ENCODE data around the gene DNAI2.
"Not testable (repeated sequence)": the region's sequence is repeated elsewhere in the genome, so short reads cannot be mapped to it uniquely, and the experiment has no call there.

DNAI2 gene

GRCh38 chr17:74281799-74282198 lies 7.8 kb downstream of the DNAI2 start:
- no peak overlapping the region for H3K4me2 ChIP-seq
- no peaks in the 10 kb centered on the region for H3K36me3 ChIP-seq
- H3K9ac ChIP-seq, result no peak overlapping the region
- H3K4me1 ChIP-seq, result peaks cover 65% of the 10 kb centered on the region
- H4K20me1 ChIP-seq, result no peaks in the 10 kb centered on the region
- no peaks in the 10 kb centered on the region for H3K9me3 ChIP-seq
- H3K27ac ChIP-seq, result no peak overlapping the region
- no peak overlapping the region for H3K4me3 ChIP-seq
- TF ChIP-seq Cebpa-rat (IDR thresholded peaks at IDR 0.05), result no peak
- H3K27me3 ChIP-seq, result no peaks in the 10 kb centered on the region

- Histone ChIP-seq H3K4me2 (peak overlapping the region; percentile 88), H3K4me1 (peaks cover 65% of the 10 kb centered on the region)
- H3K27ac ChIP-seq, H3K9ac ChIP-seq, H4K20me1 ChIP-seq, H3K27me3 ChIP-seq, H3K36me3 ChIP-seq, H3K4me3 ChIP-seq, H3K9me3 ChIP-seq: not testable (repeated sequence)
These were observed 8.2 kb downstream of the DNAI2 start for GRCh38 chr17:74282274-74282586.

GRCh38 chr17:74282587-74283370 lies 8.7 kb downstream of the DNAI2 start:
- Histone ChIP-seq H3K4me1 (peaks cover 62% of the 10 kb centered on the region), H3K36me3 (no peaks in the 10 kb centered on the region), H3K9me3 (no peaks in the 10 kb centered on the region), H3K27me3 (no peaks in the 10 kb centered on the region), H3K9ac (no peak overlapping the region), H3K4me2 (peak overlapping the region; percentile 88), H3K4me3 (no peak overlapping the region), H3K27ac (no peak overlapping the region), H4K20me1 (no peaks in the 10 kb centered on the region)
- no peak for TF ChIP-seq Cebpa-rat (IDR thresholded peaks at IDR 0.05)

GRCh38 chr17:74283371-74283673 lies 9.3 kb downstream of the DNAI2 start:
- Histone ChIP-seq H4K20me1 (no peaks in the 10 kb centered on the region), H3K4me1 (peaks cover 62% of the 10 kb centered on the region), H3K9ac (no peak overlapping the region), H3K4me3 (no peak overlapping the region), H3K27me3 (no peaks in the 10 kb centered on the region), H3K36me3 (no peaks in the 10 kb centered on the region), H3K9me3 (no peaks in the 10 kb centered on the region), H3K27ac (no peak overlapping the region), H3K4me2 (peak overlapping the region; percentile 88)
- TF ChIP-seq Cebpa-rat (IDR thresholded peaks at IDR 0.05), result no peak

- no peak overlapping the region for H3K27ac ChIP-seq
- TF ChIP-seq Cebpa-rat (IDR thresholded peaks at IDR 0.05), result no peak
- H3K9ac ChIP-seq, result no peak overlapping the region
- H3K4me2 ChIP-seq, result no peak overlapping the region
- H4K20me1 ChIP-seq, result no peaks in the 10 kb centered on the region
- no peaks in the 10 kb centered on the region for H3K36me3 ChIP-seq
- H3K9me3 ChIP-seq, result no peaks in the 10 kb centered on the region
- H3K27me3 ChIP-seq, result no peaks in the 10 kb centered on the region
- no peak overlapping the region for H3K4me3 ChIP-seq
- peaks cover 73% of the 10 kb centered on the region for H3K4me1 ChIP-seq
These were observed 13.1 kb downstream of the DNAI2 start for GRCh38 chr17:74287031-74287602.

GRCh38 chr17:74288785-74289184 lies 14.8 kb downstream of the DNAI2 start:
- Histone ChIP-seq H4K20me1 (no peaks in the 10 kb centered on the region), H3K36me3 (no peaks in the 10 kb centered on the region), H3K4me3 (no peak overlapping the region), H3K9me3 (no peaks in the 10 kb centered on the region), H3K9ac (no peak overlapping the region), H3K27ac (no peak overlapping the region), H3K4me2 (0 out of 2 replicates have a peak overlapping the region, but pooled peaks have one; percentile 61), H3K27me3 (no peaks in the 10 kb centered on the region), H3K4me1 (peaks cover 57% of the 10 kb centered on the region)
- TF ChIP-seq Cebpa-rat (IDR thresholded peaks at IDR 0.05), result no peak

GRCh38 chr17:74289688-74290087 lies 15.7 kb downstream of the DNAI2 start:
- Histone ChIP-seq H3K36me3 (no peaks in the 10 kb centered on the region), H3K4me3 (no peak overlapping the region), H3K9ac (0 out of 2 replicates have a peak overlapping the region, but pooled peaks have one; percentile 48), H3K27ac (no peak overlapping the region), H4K20me1 (no peaks in the 10 kb centered on the region), H3K9me3 (no peaks in the 10 kb centered on the region), H3K4me2 (peak overlapping the region; percentile 61), H3K27me3 (no peaks in the 10 kb centered on the region), H3K4me1 (peaks cover 48% of the 10 kb centered on the region)
- TF ChIP-seq Cebpa-rat (IDR thresholded peaks at IDR 0.05), result no peak

- no peaks in the 10 kb centered on the region for H3K9me3 ChIP-seq
- H3K9ac ChIP-seq, result no peak overlapping the region
- TF ChIP-seq Cebpa-rat (IDR thresholded peaks at IDR 0.05), result no peak
- no peak overlapping the region for H3K4me3 ChIP-seq
- H3K4me1 ChIP-seq, result peaks cover 41% of the 10 kb centered on the region
- no peaks in the 10 kb centered on the region for H3K27me3 ChIP-seq
- no peak overlapping the region for H3K27ac ChIP-seq
- H4K20me1 ChIP-seq, result no peaks in the 10 kb centered on the region
- H3K4me2 ChIP-seq, result peak overlapping the region; percentile 61
- no peaks in the 10 kb centered on the region for H3K36me3 ChIP-seq
These were observed 16.3 kb downstream of the DNAI2 start for GRCh38 chr17:74290340-74290739.

- no peak overlapping the region for H3K4me2 ChIP-seq
- no peaks in the 10 kb centered on the region for H4K20me1 ChIP-seq
- H3K27me3 ChIP-seq, result no peaks in the 10 kb centered on the region
- H3K4me3 ChIP-seq, result no peak overlapping the region
- H3K4me1 ChIP-seq, result peaks cover 36% of the 10 kb centered on the region
- no peaks in the 10 kb centered on the region for H3K36me3 ChIP-seq
- no peaks in the 10 kb centered on the region for H3K9me3 ChIP-seq
- no peak overlapping the region for H3K9ac ChIP-seq
- H3K27ac ChIP-seq, result no peak overlapping the region
- TF ChIP-seq Cebpa-rat (IDR thresholded peaks at IDR 0.05), result no peak
These were observed 18.5 kb downstream of the DNAI2 start for GRCh38 chr17:74292495-74292894.

- no peaks in the 10 kb centered on the region for H4K20me1 ChIP-seq
- no peaks in the 10 kb centered on the region for H3K27me3 ChIP-seq
- H3K4me2 ChIP-seq, result peak overlapping the region; percentile 32; the same call in 1 of the 2 replicates
- no peak overlapping the region for H3K9ac ChIP-seq
- H3K9me3 ChIP-seq, result no peaks in the 10 kb centered on the region
- H3K36me3 ChIP-seq, result no peaks in the 10 kb centered on the region
- TF ChIP-seq Cebpa-rat (IDR thresholded peaks at IDR 0.05), result no peak
- peaks cover 39% of the 10 kb centered on the region for H3K4me1 ChIP-seq
- H3K27ac ChIP-seq, result no peak overlapping the region
- no peak overlapping the region for H3K4me3 ChIP-seq
These were observed 21.9 kb downstream of the DNAI2 start for GRCh38 chr17:74295625-74296547.

All from BLaER1 (cell line).